ENCODE results near the gene TEX26. TPM values are rescaled to one million over a fixed set of nuclear protein-coding genes. Genes with fewer than 3 reads are reported as not detected.

The TEX26 gene
- polyA plus RNA-seq, 1 of the 3 experiments (the other 2 are of a cell fraction): not detected

- no peaks in the 10 kb centered on the region for H3K36me3 ChIP-seq (replicated peaks in 1 of 2; ENCODE audit: control insufficient read depth in 1 of 2, insufficient read depth in 2 of 2, low read length in 1 of 2)
- no peak overlapping the region for H3K4me3 ChIP-seq (ENCODE audit: low read depth in 2 of 2, low read length in 1 of 2)
- H3K9me2 ChIP-seq: no peaks in the 10 kb centered on the region
- POLR2A ChIA-PET: no interaction called here
- H3K79me2 ChIP-seq (ENCODE audit: insufficient read depth): no peaks in the 10 kb centered on the region
- no peaks in the 10 kb centered on the region for H3F3A ChIP-seq (replicated peaks; ENCODE audit: insufficient read depth)
- H4K20me1 ChIP-seq (ENCODE audit: insufficient read depth): no peaks in the 10 kb centered on the region
- no peak overlapping the region for H3K4me2 ChIP-seq
- H3K9ac ChIP-seq: no peak overlapping the region
- H3K9me3 ChIP-seq: no peaks in the 10 kb centered on the region
- DNase-seq: no peak
- WGBS (ENCODE audit: low lambda C conversion rate): 92% methylated on average over 7 of the region's 7 CpGs
- H3K27ac ChIP-seq (ENCODE audit: low read depth in 2 of 2, low read length in 1 of 2): no peak overlapping the region
- no peak for TF ChIP-seq MXI1 (IDR thresholded peaks at IDR 0.05; ENCODE audit: low read depth, low read length)
- no peak for TF ChIP-seq CTCF (IDR thresholded peaks at IDR 0.05)
- TF ChIP-seq ZBTB33 (IDR thresholded peaks at IDR 0.05; ENCODE audit: borderline replicate concordance, low read depth): no peak
- TF ChIP-seq IRF3 (IDR thresholded peaks at IDR 0.05; ENCODE audit: low read depth, low read length): no peak
- TF ChIP-seq RFX5 (IDR thresholded peaks at IDR 0.05; ENCODE audit: low read length): no peak
- no peak for TF ChIP-seq FOXJ3 (CRISPR knock-in tag; IDR thresholded peaks at IDR 0.05)
- CTCF ChIA-PET: interaction anchor here (1.5 kb wide), 1 partner anchor 13 kb away, joined by 4 read pairs; no protein-coding TSS in a partner anchor
- no peaks in the 10 kb centered on the region for H3K27me3 ChIP-seq (ENCODE audit: insufficient read depth)
- peaks cover 0 to 2% of the 10 kb centered on the region in 2 experiments; a peak in 1 of 4 replicates for H3K4me1 ChIP-seq (ENCODE audit: control insufficient read depth in 1 of 2, insufficient read depth in 2 of 2, low read depth in 1 of 2, low read length in 1 of 2)
- H2AFZ ChIP-seq (ENCODE audit: low read depth): no peak overlapping the region
Observed at GRCh38 chr13:30991922-30992321, 59.5 kb downstream of the TEX26 start.

DNA sequence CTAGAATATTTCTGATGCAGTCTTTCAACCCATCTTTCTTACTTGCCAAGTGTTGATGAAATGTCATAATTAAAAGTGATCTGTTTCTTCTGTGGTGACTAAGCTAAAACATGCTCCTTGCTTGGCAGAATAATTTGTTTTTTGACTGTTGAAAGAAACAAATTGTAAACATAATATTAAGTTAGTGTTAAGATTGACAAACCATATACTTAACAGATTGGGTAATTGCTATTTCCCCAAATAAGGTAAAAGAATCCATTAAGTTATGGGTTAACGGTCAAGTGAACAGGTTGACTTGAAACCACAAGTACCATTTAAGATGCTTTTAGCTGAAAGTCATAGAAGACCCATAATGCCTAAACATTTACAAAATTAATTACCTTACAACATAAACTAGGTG lies 62.9 kb downstream of the TEX26 start:
- H3K27ac ChIP-seq (ENCODE audit: low read depth in 2 of 2, low read length in 1 of 2): no peak overlapping the region
- POLR2A ChIA-PET: no interaction called here
- no peaks in the 10 kb centered on the region for H3K9me3 ChIP-seq
- H3K9me2 ChIP-seq: no peaks in the 10 kb centered on the region
- no peak overlapping the region for H3K4me3 ChIP-seq (ENCODE audit: low read depth in 2 of 2, low read length in 1 of 2)
- TF ChIP-seq FOSL2 (IDR thresholded peaks at IDR 0.05; ENCODE audit: borderline replicate concordance, low read depth): no peak
- no peak for TF ChIP-seq TAF1 (IDR thresholded peaks at IDR 0.05; ENCODE audit: borderline replicate concordance, low read depth, low read length)
- TF ChIP-seq NRF1 (IDR thresholded peaks at IDR 0.05; ENCODE audit: low read depth, low read length): no peak
- no peak for TF ChIP-seq EZH2phosphoT487 (IDR thresholded peaks at IDR 0.05; ENCODE audit: borderline replicate concordance, low read depth)
- no peak for TF ChIP-seq MEF2A (IDR thresholded peaks at IDR 0.05; ENCODE audit: borderline replicate concordance, low read depth)
- no peak overlapping the region for H3K9ac ChIP-seq
- DNase-seq: no peak
- no peaks in the 10 kb centered on the region for H3K27me3 ChIP-seq (ENCODE audit: insufficient read depth)
- H4K20me1 ChIP-seq (ENCODE audit: insufficient read depth): no peaks in the 10 kb centered on the region
- no peak overlapping the region for H2AFZ ChIP-seq (ENCODE audit: low read depth)
- H3F3A ChIP-seq (replicated peaks; ENCODE audit: insufficient read depth): peaks cover 7% of the 10 kb centered on the region
- no peak overlapping the region for H3K4me2 ChIP-seq
- H3K4me1 ChIP-seq (ENCODE audit: control insufficient read depth in 1 of 2, insufficient read depth in 2 of 2, low read depth in 1 of 2, low read length in 1 of 2): peaks cover 4 to 33% of the 10 kb centered on the region in 2 experiments; a peak in 3 of 4 replicates
- 91% methylated on average over 1 of the region's 1 CpG for WGBS (ENCODE audit: low lambda C conversion rate)
- H3K36me3 ChIP-seq (replicated peaks in 1 of 2; ENCODE audit: control insufficient read depth in 1 of 2, insufficient read depth in 2 of 2, low read length in 1 of 2): no peaks in the 10 kb centered on the region
- no peaks in the 10 kb centered on the region for H3K79me2 ChIP-seq (ENCODE audit: insufficient read depth)
- CTCF ChIA-PET: interaction anchor here (0.7 to 1.5 kb wide), 4 partner anchors 49 to 250 kb away, joined by 3 read pairs; no protein-coding TSS in a partner anchor

All from SK-N-SH (cell line).